ENCODE measurements around the gene SORBS2. TPM values are rescaled to one million over a fixed set of nuclear protein-coding genes. Genes with fewer than 3 reads are reported as not detected.

Gene SORBS2
- total RNA-seq, 2 donors from 2014 or later: 28.0 to 77.4 TPM

GRCh38 chr4:185599553-185600243, 212.3 kb downstream of the SORBS2 start:
- no peak overlapping the region for H3K4me3 ChIP-seq
- no peak overlapping the region for H3K27ac ChIP-seq
- no peak overlapping the region for H3K9ac ChIP-seq (ENCODE audit: low read depth in 2 of 2, low read length in 2 of 2)
- H3K4me1 ChIP-seq: no peaks in the 10 kb centered on the region
- no peaks in the 10 kb centered on the region for H3K36me3 ChIP-seq
- no peaks in the 10 kb centered on the region for H3K9me3 ChIP-seq
- no peak for DNase-seq
- intact Hi-C loops (cut with DNase I): loop anchor here (5.0 to 10.0 kb wide), 2 partner anchors 127 to 415 kb away; partner anchors contain the start of gene CCDC110
- no peaks in the 10 kb centered on the region for H3K27me3 ChIP-seq
- no peak for TF ChIP-seq CTCF (IDR thresholded peaks at IDR 0.05)

DNA sequence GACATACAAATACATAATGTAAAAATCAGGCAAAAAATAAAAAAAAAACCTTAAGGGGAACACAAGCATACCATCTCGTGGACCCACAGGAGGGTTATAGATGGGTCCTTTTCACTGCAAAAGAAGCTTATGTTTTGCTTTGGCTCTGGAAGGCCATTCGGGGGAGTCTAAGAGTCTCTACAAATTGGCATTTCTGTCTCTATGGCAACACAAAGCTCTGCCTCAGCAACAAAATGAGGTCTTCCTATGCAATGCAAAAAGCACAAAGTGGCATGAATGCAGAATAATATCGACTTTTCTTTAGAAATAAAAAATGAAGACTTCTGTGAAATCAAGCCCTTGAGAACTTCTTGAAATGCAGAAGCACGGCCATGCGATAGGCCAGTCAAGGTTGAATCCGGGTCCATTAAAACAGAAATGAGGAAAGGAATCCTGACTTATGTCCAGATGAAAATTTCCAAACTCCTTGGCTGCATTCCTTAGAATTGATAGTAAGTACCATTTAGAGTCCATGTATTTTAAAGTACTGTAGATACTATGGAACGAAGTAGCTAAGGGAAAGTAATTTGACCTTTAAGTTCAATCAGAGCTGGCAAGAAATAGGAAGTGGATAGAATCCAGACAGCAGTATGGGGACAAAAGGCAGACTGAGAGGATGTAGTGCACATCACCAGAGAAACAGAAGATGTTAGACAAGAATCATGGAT, 213.0 kb downstream of the SORBS2 start:
- Histone ChIP-seq H3K4me1 (no peaks in the 10 kb centered on the region), H3K36me3 (no peaks in the 10 kb centered on the region), H3K9me3 (no peaks in the 10 kb centered on the region), H3K27me3 (no peaks in the 10 kb centered on the region), H3K27ac (no peak overlapping the region), H3K4me3 (no peak overlapping the region), H3K9ac (ENCODE audit: low read depth in 2 of 2, low read length in 2 of 2) (no peak overlapping the region)
- no peak for DNase-seq
- TF ChIP-seq CTCF (IDR thresholded peaks at IDR 0.05): no peak
- intact Hi-C loops (cut with DNase I): loop anchor here (5.0 to 10.0 kb wide), 2 partner anchors 127 to 414 kb away; partner anchors contain the start of gene CCDC110

GRCh38 chr4:185597532-185598188, 214.3 kb downstream of the SORBS2 start:
- H3K4me1 ChIP-seq: no peaks in the 10 kb centered on the region
- no peaks in the 10 kb centered on the region for H3K27me3 ChIP-seq
- intact Hi-C loops (cut with DNase I): loop anchor here (5.0 to 10.0 kb wide), 2 partner anchors 125 to 413 kb away; partner anchors contain the start of gene CCDC110

DNA sequence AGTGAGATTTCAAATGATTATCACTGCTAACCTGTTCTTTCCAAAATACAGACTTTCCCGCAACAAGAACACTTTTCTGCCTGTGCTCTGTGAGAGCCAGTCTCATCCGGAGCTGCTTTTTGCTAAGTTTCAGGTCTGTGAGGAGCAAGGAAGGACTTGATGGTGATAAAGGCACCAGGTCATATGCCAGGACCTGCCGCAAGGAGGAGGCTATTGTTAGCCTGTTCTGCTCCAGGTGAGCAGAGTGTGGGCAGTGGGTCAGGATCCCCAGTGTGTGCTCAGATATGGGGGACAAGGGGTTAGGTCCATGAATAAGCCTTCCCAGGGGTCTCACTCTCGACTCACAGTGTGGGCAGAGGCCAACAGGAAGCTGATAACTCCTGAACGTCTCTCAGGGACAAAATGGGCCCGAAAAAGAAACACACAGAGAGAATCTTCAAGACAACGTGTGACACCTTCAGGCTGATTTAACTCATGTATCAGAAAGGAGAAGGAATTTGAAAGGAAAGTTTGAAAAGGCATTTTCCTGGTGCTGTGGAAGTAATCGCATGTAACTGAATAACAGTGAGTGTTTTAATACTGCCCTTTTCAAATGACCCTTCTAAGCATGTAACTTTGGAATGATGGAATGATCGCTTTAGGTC, 219.0 kb downstream of the SORBS2 start:
- no peak for DNase-seq
- no peaks in the 10 kb centered on the region for H3K36me3 ChIP-seq
- H3K27ac ChIP-seq: no peak overlapping the region
- no peaks in the 10 kb centered on the region for H3K27me3 ChIP-seq
- no peak for TF ChIP-seq CTCF (IDR thresholded peaks at IDR 0.05)
- H3K4me1 ChIP-seq: no peaks in the 10 kb centered on the region
- no peaks in the 10 kb centered on the region for H3K9me3 ChIP-seq
- H3K9ac ChIP-seq (ENCODE audit: low read depth in 2 of 2, low read length in 2 of 2): no peak overlapping the region
- no peak overlapping the region for H3K4me3 ChIP-seq
- intact Hi-C loops (cut with DNase I): loop anchor here (10.0 kb wide), 1 partner anchor 408 kb away; no protein-coding TSS in a partner anchor

More at GRCh38 chr4:185597532-185598188, 214.3 kb downstream of the SORBS2 start:
- Histone ChIP-seq H3K9ac (ENCODE audit: low read depth in 2 of 2, low read length in 2 of 2) (no peak overlapping the region), H3K27ac (no peak overlapping the region), H3K36me3 (no peaks in the 10 kb centered on the region), H3K9me3 (no peaks in the 10 kb centered on the region), H3K4me3 (no peak overlapping the region)
- peak; percentile 100 for TF ChIP-seq CTCF (IDR thresholded peaks at IDR 0.05)
- DNase-seq: peak; percentile 73

DNA sequence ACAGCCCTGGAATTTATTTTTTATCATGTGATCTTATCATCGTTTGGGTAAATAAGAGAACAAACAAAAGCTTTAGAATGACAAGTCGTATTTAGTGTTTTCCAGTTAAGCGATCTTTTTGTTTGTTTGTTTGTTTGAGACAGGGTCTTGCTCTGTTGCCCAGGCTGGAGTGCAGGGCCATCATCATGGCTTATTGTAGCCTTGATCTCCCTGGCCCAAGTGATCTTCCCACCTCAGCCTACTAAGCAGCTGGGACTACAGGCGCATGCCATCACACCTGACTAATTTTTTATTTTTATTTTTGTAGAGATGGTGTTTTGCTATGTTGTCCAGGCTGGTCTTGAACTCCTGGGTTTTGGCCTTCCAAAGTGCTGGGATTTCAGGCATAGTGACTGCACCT, 219.6 kb downstream of the SORBS2 start:
- no peaks in the 10 kb centered on the region for H3K36me3 ChIP-seq
- DNase-seq: no peak
- no peaks in the 10 kb centered on the region for H3K27me3 ChIP-seq
- H3K4me1 ChIP-seq: no peaks in the 10 kb centered on the region
- TF ChIP-seq CTCF (IDR thresholded peaks at IDR 0.05): no peak
- no peaks in the 10 kb centered on the region for H3K9me3 ChIP-seq
- intact Hi-C loops (cut with DNase I): loop anchor here (10.0 kb wide), 1 partner anchor 408 kb away; no protein-coding TSS in a partner anchor
- no peak overlapping the region for H3K27ac ChIP-seq
- no peak overlapping the region for H3K9ac ChIP-seq (ENCODE audit: low read depth in 2 of 2, low read length in 2 of 2)
- H3K4me3 ChIP-seq: no peak overlapping the region
